Endodermal cell (in vitro differentiated cells): ENCODE data around the gene THSD7B. TPM values are rescaled to one million over a fixed set of nuclear protein-coding genes. Genes with fewer than 3 reads are reported as not detected.

ENCODE experiments used
- DNase-seq: peaks from one replicate; pipeline ENCODE4 v3.0.0-alpha.2; 2017
- H3K27ac ChIP-seq: 2 replicates; pipeline ENCODE4 v1.5.1; 2013; ENCODE audit warnings: mild to moderate bottlenecking, low read depth, low read length, moderate library complexity
- H3K27me3 ChIP-seq: 2 replicates; pipeline ENCODE4 v1.6.1; 2013; ENCODE audit warnings: mild to moderate bottlenecking, low read length, moderate library complexity; ENCODE audit not compliant: insufficient read depth, control insufficient read depth, poor library complexity, severe bottlenecking
- H3K36me3 ChIP-seq: 2 replicates; pipeline ENCODE4 v1.7.0; 2013; ENCODE audit warnings: mild to moderate bottlenecking, low read length, moderate library complexity; ENCODE audit not compliant: control insufficient read depth, insufficient read depth
- H3K4me1 ChIP-seq: one replicate; pipeline ENCODE4 v1.7.0; 2013; ENCODE audit warnings: low read length; ENCODE audit not compliant: control insufficient read depth, insufficient read depth
- H3K4me3 ChIP-seq: 2 replicates; pipeline ENCODE4 v1.5.1; 2013; ENCODE audit warnings: mild to moderate bottlenecking, low read length, moderate library complexity
- H3K9ac ChIP-seq: 2 replicates; pipeline ENCODE4 v1.6.1; 2013; ENCODE audit warnings: mild to moderate bottlenecking, low read length, moderate library complexity; ENCODE audit not compliant: poor library complexity, severe bottlenecking; ENCODE audit errors: extremely low read depth
- H3K9me3 ChIP-seq: 2 replicates; pipeline ENCODE4 v1.6.1; 2013; ENCODE audit warnings: mild to moderate bottlenecking, low read length, moderate library complexity; ENCODE audit not compliant: control insufficient read depth
- H3K27ac Mint-ChIP-seq: 2 replicates; pipeline ENCODE4 v1.8.0; 2020; ENCODE audit warnings: mixed read lengths
- H3K27me3 Mint-ChIP-seq: 2 replicates; pipeline ENCODE4 v1.8.0; 2021; ENCODE audit warnings: mild to moderate bottlenecking, mixed read lengths; ENCODE audit not compliant: insufficient read depth
- H3K36me3 Mint-ChIP-seq: 2 replicates; pipeline ENCODE4 v1.8.0; 2020; ENCODE audit warnings: low read depth, mixed read lengths
- H3K4me1 Mint-ChIP-seq: 2 replicates; pipeline ENCODE4 v1.8.0; 2020; ENCODE audit warnings: mixed read lengths
- H3K4me3 Mint-ChIP-seq: 2 replicates; pipeline ENCODE4 v1.8.0; 2020; ENCODE audit warnings: mild to moderate bottlenecking, moderate library complexity, mixed read lengths
- H3K9me3 Mint-ChIP-seq: 2 replicates; pipeline ENCODE4 v1.8.0; 2020; ENCODE audit warnings: mild to moderate bottlenecking, mixed read lengths
- CTCF ChIP-seq: fragments of 200-600 bp; sonication (generic); conservative IDR thresholded peaks from 2 replicates; pipeline ENCODE4 v1.5.0; 2021; ENCODE audit warnings: antibody characterized with exemption, mild to moderate bottlenecking
- WGBS, 2 experiments: methylation state at CpG; one replicate each; pipeline versions ENCODE4 v1.1.5 to v1.1.7; 2013; ENCODE audit warnings: missing lambda C conversion rate in 2 of 2, mixed read lengths in 1 of 2; ENCODE audit not compliant: insufficient coverage in 1 of 2, insufficient read length in 1 of 2; 5-methylcytosine and 5-hydroxymethylcytosine counted together
- total RNA-seq, 2 donors: library from RNA; stranded (reverse); fragmentation: NEBNext Ultra II Directional in 1 of 2; extraction: Animal tissue kit (Norgen Biotek cat#: 25700) in 1 of 2; gene quantifications; 2 replicates in 1 of 2; 3 replicates in 1 of 2; pipeline ENCODE4 v1.2.1, GENCODE V29; 2021

THSD7B gene
- total RNA-seq, 2 donors from 2014 or later, result 1.8 to 2.6 TPM

- Histone ChIP-seq H3K4me1 (no peaks in the 10 kb centered on the region), H3K9ac (no peak overlapping the region), H3K4me3 (no peak overlapping the region), H3K27me3 (no peaks in the 10 kb centered on the region), H3K27ac (no peak overlapping the region), H3K9me3 (no peaks in the 10 kb centered on the region), H3K36me3 (no peaks in the 10 kb centered on the region)
- no peaks in the 10 kb centered on the region for H3K36me3 Mint-ChIP-seq
- no peaks in the 10 kb centered on the region for H3K27me3 Mint-ChIP-seq
- no peaks in the 10 kb centered on the region for H3K4me1 Mint-ChIP-seq
- no peak for DNase-seq
- WGBS, 2 experiments, result 91 to 100% methylated on average over 1 of the region's 1 CpG
- H3K27ac Mint-ChIP-seq, result no peak overlapping the region
- no peak overlapping the region for H3K4me3 Mint-ChIP-seq
- H3K9me3 Mint-ChIP-seq, result no peaks in the 10 kb centered on the region
- no peak for TF ChIP-seq CTCF
Observed at GRCh38 chr2:136828162-136828561, 62.8 kb downstream of the THSD7B start.

- Histone ChIP-seq H3K27ac (no peak overlapping the region), H3K4me3 (no peak overlapping the region), H3K36me3 (no peaks in the 10 kb centered on the region), H3K27me3 (no peaks in the 10 kb centered on the region), H3K4me1 (no peaks in the 10 kb centered on the region), H3K9ac (no peak overlapping the region), H3K9me3 (no peaks in the 10 kb centered on the region)
- H3K4me3 Mint-ChIP-seq, result no peak overlapping the region
- DNase-seq, result no peak
- no peaks in the 10 kb centered on the region for H3K27me3 Mint-ChIP-seq
- no peaks in the 10 kb centered on the region for H3K36me3 Mint-ChIP-seq
- no peak for TF ChIP-seq CTCF
- no peak overlapping the region for H3K27ac Mint-ChIP-seq
- WGBS, 2 experiments, result 89% methylated on average over 1 of the region's 1 CpG; no CpG with 5 or more reads in 1 of the 2 experiments
- no peaks in the 10 kb centered on the region for H3K4me1 Mint-ChIP-seq
- no peaks in the 10 kb centered on the region for H3K9me3 Mint-ChIP-seq
Observed at GRCh38 chr2:136828774-136829173, 63.4 kb downstream of the THSD7B start.

- Histone ChIP-seq H3K4me3 (no peak overlapping the region), H3K9ac (no peak overlapping the region), H3K36me3 (no peaks in the 10 kb centered on the region), H3K4me1 (no peaks in the 10 kb centered on the region), H3K9me3 (no peaks in the 10 kb centered on the region), H3K27me3 (no peaks in the 10 kb centered on the region), H3K27ac (no peak overlapping the region)
- DNase-seq, result no peak
- Mint-ChIP-seq H3K27ac (no peak overlapping the region), H3K9me3 (no peaks in the 10 kb centered on the region), H3K4me3 (no peak overlapping the region), H3K36me3 (no peaks in the 10 kb centered on the region), H3K27me3 (no peaks in the 10 kb centered on the region), H3K4me1 (no peaks in the 10 kb centered on the region)
- WGBS, 2 experiments, result 83 to 85% methylated on average over 1 of the region's 1 CpG
- TF ChIP-seq CTCF, result no peak
Observed at GRCh38 chr2:136844546-136844945, 79.2 kb downstream of the THSD7B start.
